ENCODE results near the gene ANO3. TPM values are rescaled to one million over a fixed set of nuclear protein-coding genes. Genes with fewer than 3 reads are reported as not detected.

The ANO3 gene
- total and polyA plus RNA-seq, 8 donors = 0.06 to 1.1 (median 0.67) TPM

- DNase-seq (no peak), ATAC-seq (no peak), FAIRE-seq (no peak)
- WGBS, 2 donors = 59 to 69% methylated on average over 2 of the region's 2 CpGs
- no peaks in the 10 kb centered on the region for H3K27me3 ChIP-seq
- no peak for TF ChIP-seq CTCF (IDR thresholded peaks at IDR 0.05)
- H3K36me3 ChIP-seq = no peaks in the 10 kb centered on the region
- H3K4me3 ChIP-seq = no peak overlapping the region
- no peaks in the 10 kb centered on the region for H3K4me1 ChIP-seq
- intact Hi-C loops (cut with DNase I) = no loop called here
- no peak overlapping the region for H3K27ac ChIP-seq
- H3K9me3 ChIP-seq = no peaks in the 10 kb centered on the region
Measured at GRCh38 chr11:26599425-26599824, 267.5 kb downstream of the ANO3 start.

DNA sequence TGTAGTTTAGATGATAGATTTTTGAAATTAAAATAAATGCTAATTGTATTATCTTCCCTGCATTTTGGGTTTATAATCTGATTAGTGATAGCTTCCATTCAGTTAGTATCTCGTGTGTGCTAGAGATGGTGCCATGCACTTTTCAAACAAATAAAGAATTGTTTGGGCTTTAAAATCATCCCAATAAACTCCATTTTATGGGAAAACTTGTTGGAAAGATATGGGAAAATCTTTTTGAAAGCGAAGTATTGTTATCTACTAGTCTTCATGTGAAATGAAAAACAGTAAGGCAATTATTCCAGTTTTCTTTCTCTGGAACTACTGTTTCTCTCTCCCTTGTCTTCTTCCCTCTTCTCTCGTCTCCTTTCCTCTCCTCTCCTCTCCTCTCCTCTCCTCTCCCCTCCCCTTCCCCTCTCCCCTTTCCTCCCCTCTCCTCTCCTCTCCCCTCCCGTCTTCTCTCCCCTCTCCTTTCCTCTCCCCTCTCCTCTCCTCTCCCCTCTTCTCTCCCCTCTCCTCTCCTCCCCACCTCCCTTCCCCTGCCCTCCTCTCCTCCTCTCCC, 268.0 kb downstream of the ANO3 start:
- H3K9me3 ChIP-seq = no peaks in the 10 kb centered on the region
- FAIRE-seq (no peak), ATAC-seq (no peak), DNase-seq (no peak)
- intact Hi-C loops (cut with DNase I) = no loop called here
- no peaks in the 10 kb centered on the region for H3K36me3 ChIP-seq
- no peak overlapping the region for H3K4me3 ChIP-seq
- 53 to 57% methylated on average over 3 of the region's 4 CpGs for WGBS, 2 donors
- no peaks in the 10 kb centered on the region for H3K27me3 ChIP-seq
- no peak for TF ChIP-seq CTCF (IDR thresholded peaks at IDR 0.05)
- H3K27ac ChIP-seq = no peak overlapping the region
- H3K4me1 ChIP-seq = no peaks in the 10 kb centered on the region

GRCh38 chr11:26607725-26608506, 276.0 kb downstream of the ANO3 start:
- no peaks in the 10 kb centered on the region for H3K4me1 ChIP-seq
- no peak for FAIRE-seq
- no peaks in the 10 kb centered on the region for H3K27me3 ChIP-seq
- 58 to 75% methylated on average over 7 of the region's 7 CpGs for WGBS, 2 donors
- TF ChIP-seq CTCF (IDR thresholded peaks at IDR 0.05) = no peak
- no peak for DNase-seq
- H3K27ac ChIP-seq = no peak overlapping the region
- no peak for ATAC-seq
- intact Hi-C loops (cut with DNase I) = no loop called here
- no peak overlapping the region for H3K4me3 ChIP-seq
- H3K36me3 ChIP-seq = no peaks in the 10 kb centered on the region
- H3K9me3 ChIP-seq = no peaks in the 10 kb centered on the region

- intact Hi-C loops (cut with DNase I) = no loop called here
- 56 to 61% methylated on average over 9 of the region's 9 CpGs for WGBS, 2 donors
- Histone ChIP-seq H3K4me1 (no peaks in the 10 kb centered on the region), H3K27me3 (no peaks in the 10 kb centered on the region), H3K9me3 (no peaks in the 10 kb centered on the region), H3K36me3 (no peaks in the 10 kb centered on the region), H3K4me3 (no peak overlapping the region), H3K27ac (no peak overlapping the region)
- FAIRE-seq (no peak), ATAC-seq (no peak), DNase-seq (no peak)
- TF ChIP-seq CTCF (IDR thresholded peaks at IDR 0.05) = no peak
Measured at GRCh38 chr11:26608507-26609146, 276.7 kb downstream of the ANO3 start.

DNA sequence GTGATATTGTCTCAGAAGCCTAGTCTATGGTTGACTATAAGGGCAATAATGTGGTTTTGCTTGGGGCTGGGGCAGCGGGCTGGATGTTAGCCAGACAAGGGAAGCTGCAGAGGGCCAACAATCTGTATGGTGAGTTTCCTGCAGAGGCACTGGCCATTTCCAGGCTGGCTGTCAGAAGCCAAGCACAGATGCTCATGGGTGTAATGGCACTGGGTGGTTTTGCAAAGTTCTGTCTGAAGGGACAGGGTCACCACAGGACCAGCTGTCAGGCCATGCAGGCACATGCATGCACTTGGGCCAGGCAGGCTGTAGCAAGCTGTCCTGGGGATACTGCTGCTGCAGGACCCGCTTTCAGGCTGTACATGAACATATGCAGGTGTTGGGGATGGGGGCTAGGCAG, 281.8 kb downstream of the ANO3 start:
- WGBS, 2 donors = 54 to 79% methylated on average over 2 of the region's 2 CpGs
- DNase-seq (no peak), ATAC-seq (no peak), FAIRE-seq (no peak)
- Histone ChIP-seq H3K27ac (no peak overlapping the region), H3K4me3 (no peak overlapping the region), H3K4me1 (no peaks in the 10 kb centered on the region), H3K9me3 (no peaks in the 10 kb centered on the region), H3K27me3 (no peaks in the 10 kb centered on the region), H3K36me3 (no peaks in the 10 kb centered on the region)
- TF ChIP-seq CTCF (IDR thresholded peaks at IDR 0.05) = no peak
- intact Hi-C loops (cut with DNase I) = no loop called here

Measured in pancreas (tissue), 10 donors.